Motor neuron (in vitro differentiated cells): Measurements from ENCODE around the gene NAPSA. TPM values are rescaled to one million over a fixed set of nuclear protein-coding genes. Genes with fewer than 3 reads are reported as not detected.
A peak's percentile ranks its signal among the peaks of the same experiment; 100 is the strongest.
"Not testable (repeated sequence)": the region's sequence is repeated elsewhere in the genome, so short reads cannot be mapped to it uniquely, and the experiment has no call there.

Experiments used
- ATAC-seq, 8 experiments: fragments of 200-7000 bp; cut with Tn5 transposase; replicated peaks in 6 of 8; 2 replicates each; pipeline ENCODE4 v1.8.0; 2021; ENCODE audit warnings: mild to moderate bottlenecking in 8 of 8, moderate library complexity in 8 of 8
- H3K27ac ChIP-seq, 2 donors: fragments of 250-450 bp; sonication (Bioruptor Pico); 2 replicates each; pipeline ENCODE4 v1.9.0; 2021; ENCODE audit warnings: antibody characterized with exemption in 2 of 2, mild to moderate bottlenecking in 2 of 2, moderate library complexity in 1 of 2
- H3K4me1 ChIP-seq, 2 donors: fragments of 250-450 bp; sonication (Bioruptor Pico); replicated peaks in 1 of 2; 2 replicates each; pipeline ENCODE4 v1.6.1; 2021; ENCODE audit warnings: antibody characterized with exemption in 2 of 2, mild to moderate bottlenecking in 2 of 2, moderate library complexity in 1 of 2
- H3K4me3 ChIP-seq, 5 donors: fragments of 250-450 bp; sonication (Bioruptor Pico); 2 replicates each; pipeline ENCODE4 v1.9.0; 2021; ENCODE audit warnings: antibody characterized with exemption in 5 of 5, mild to moderate bottlenecking in 5 of 5, moderate library complexity in 4 of 5
- WGBS, 10 experiments: fragments of 450-650 bp; shearing (Covaris generic); methylation state at CpG; one replicate each; pipeline ENCODE4 v1.0.0; 2022; 5-methylcytosine and 5-hydroxymethylcytosine counted together
- in situ Hi-C, 9 experiments: fragments of 400-800 bp; cut with MboI; loops; one replicate each; pipeline ENCODE4 v1.15.0; 2021; ENCODE audit warnings: low sequenced_read_pairs in 9 of 9, low pct_unique_long_range_greater_than_20kb in 2 of 9; ENCODE audit not compliant: unreplicated experiment in 9 of 9
- total RNA-seq, 8 experiments: library from RNA; unstranded; fragments of 300-600 nt; gene quantifications; 2 replicates each; pipeline versions ENCODE4 v1.2.3 to v1.2.4, GENCODE V29; 2022

The NAPSA gene
- total RNA-seq, 8 experiments from 2014 or later, result 0.18 to 1.9 (median 0.95) TPM

DNA sequence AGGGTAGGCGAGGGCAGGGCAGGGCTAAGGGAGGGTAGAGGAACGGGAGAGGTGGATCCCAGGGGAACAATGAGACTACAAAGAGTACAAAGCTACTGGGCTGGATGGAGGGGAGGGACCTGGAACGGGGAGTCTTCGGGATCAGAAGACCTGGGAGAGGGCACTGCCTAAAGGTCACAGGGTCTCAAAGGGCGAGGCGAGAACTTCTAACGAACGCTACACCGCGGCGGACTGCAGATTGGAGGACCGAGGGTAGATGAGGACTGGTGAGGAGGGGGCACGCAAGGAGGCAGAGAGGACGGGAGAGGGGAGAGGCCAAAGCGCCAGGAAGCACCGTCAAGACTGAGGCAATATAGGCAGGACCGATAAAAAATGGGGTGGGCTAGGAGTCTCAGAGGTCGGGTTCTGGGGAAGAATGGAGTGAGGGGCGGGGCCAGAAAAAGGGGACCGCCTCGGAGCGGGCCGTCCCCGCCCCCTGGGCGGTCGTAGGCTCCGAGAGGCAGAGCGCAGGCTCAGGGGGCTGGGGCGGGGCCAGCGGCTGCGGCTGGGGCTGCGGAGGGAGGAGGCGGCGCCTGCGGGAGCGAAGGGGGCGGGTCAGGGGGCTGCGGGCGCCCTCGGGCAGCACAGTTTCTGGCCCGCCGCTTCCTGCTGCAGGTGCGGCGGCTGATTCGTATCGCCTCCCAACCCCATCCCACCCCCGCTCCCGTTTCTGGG is 34.9 kb downstream of the NAPSA start:
- Histone ChIP-seq H3K4me3 (peak overlapping the region; percentile 29 to 47 (median 39)), H3K4me1 (peaks cover 0 to 3% of the 10 kb centered on the region in 2 donors), H3K27ac (peak overlapping the region; percentile 17 to 68)
- 0 to 60% (median 7%) methylated on average over 1 to 14 of the region's 48 CpGs; no CpG with 5 or more reads in 1 of the 10 experiments for WGBS, 10 experiments
- peak in 6 of 8 experiments; percentile 29 to 61 (median 43) for ATAC-seq
- in situ Hi-C loops, result no loop called here

DNA sequence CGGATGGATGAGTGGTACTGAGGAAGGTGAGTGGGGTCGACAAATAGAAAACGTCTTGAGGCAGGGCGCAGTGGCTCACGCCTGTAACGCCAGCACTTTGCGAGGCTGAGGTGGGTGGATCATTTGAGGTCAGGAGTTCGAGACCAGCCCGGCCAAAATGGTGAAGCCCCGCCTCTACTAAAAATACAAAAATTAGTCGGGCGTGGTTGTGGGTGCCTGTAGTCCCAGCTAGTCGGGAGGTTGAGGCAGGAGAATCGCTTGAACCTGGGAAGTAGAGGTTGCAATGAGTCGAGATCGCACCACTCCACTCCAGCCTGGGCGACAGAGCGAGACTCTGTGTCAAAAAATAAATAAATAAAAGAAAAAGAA is 35.5 kb downstream of the NAPSA start:
- Histone ChIP-seq H3K27ac (peak overlapping the region; percentile 17 to 68), H3K4me3 (peak overlapping the region; percentile 29 to 47 (median 39))
- H3K4me1 ChIP-seq, ATAC-seq, in situ Hi-C loops: not testable (repeated sequence)
- 4 to 65% (median 56%) methylated on average over 1 to 17 of the region's 18 CpGs; no CpG with 5 or more reads in 3 of the 10 experiments for WGBS, 10 experiments

DNA sequence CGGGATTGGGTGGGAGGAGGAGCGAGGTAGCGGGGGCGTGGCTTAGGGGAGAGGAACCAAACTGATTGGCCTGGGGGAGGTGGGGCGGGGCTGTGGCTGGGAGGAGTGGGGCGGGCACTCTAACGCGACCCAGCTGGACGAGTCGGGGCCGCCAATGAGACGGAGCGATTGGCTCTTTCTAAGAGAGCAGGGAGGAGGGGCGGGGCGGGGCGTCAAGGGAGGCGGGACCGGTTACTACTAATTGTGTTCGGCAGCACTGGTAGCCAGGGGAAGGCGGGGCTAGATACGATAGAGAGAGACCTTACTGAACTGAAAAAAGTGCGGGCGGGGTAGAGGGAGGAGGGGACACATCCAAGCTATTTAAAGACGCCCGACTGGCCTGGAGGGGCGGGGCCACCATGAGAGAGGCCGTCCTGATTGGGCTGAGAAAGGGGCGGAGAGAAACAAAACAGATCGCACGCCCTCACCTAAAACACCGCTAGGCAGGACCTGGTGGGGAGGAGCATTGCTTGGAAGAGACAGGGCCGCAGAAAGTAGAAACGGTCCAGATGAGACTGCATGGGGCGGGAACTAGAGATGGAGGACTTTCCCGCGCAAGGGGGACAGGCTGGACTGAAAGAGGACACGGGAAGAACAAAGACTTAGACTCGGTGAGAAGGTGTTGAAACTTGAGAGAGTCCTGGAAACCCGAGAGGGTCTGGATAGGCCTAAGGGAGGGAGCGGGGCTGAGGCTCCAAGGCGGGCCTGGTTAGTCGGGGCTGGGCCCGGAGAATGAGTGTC is 36.1 kb downstream of the NAPSA start, which contains the start of gene KCNC3:
Gene KCNC3 (minus strand): TSS at position 232 of the 780 bp plus-strand sequence. CDS start 295 bp downstream, outside the sequence.
- Histone ChIP-seq H3K27ac (peak within 1 kb of the TSS; percentile 68), H3K4me1 (peaks cover 5 to 8% of the 10 kb centered on the region in 2 donors), H3K4me3 (peak within 1 kb of the TSS; percentile 40 to 52 (median 42))
- WGBS, 10 experiments, result 0 to 60% (median 19%) methylated on average over 2 to 11 of the region's 43 CpGs; no CpG with 5 or more reads in 4 of the 10 experiments
- in situ Hi-C loops, result no loop called here
- peak; percentile 43 to 86 (median 74) for ATAC-seq

DNA sequence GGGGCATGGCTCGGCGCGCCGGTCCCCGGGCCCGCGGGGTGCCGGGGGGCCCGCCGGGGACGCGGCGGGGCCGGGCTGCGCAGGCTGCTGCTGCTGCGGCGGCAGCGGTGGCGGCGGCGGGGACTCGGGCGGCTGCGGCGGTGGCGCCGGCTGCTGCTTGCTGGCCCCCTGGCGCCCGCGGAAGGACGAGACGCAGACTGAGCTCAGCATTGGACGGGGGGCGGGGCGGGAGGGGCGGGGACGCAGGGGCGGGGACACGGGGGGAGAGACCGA is 36.6 kb downstream of the NAPSA start:
- H3K4me1 ChIP-seq, result peaks cover 5 to 6% of the 10 kb centered on the region in 2 donors
- no CpG with 5 or more reads among the region's 40 CpGs for WGBS, 10 experiments
- ATAC-seq, result peak in 5 of 8 experiments; percentile 30 to 47 (median 40)

DNA sequence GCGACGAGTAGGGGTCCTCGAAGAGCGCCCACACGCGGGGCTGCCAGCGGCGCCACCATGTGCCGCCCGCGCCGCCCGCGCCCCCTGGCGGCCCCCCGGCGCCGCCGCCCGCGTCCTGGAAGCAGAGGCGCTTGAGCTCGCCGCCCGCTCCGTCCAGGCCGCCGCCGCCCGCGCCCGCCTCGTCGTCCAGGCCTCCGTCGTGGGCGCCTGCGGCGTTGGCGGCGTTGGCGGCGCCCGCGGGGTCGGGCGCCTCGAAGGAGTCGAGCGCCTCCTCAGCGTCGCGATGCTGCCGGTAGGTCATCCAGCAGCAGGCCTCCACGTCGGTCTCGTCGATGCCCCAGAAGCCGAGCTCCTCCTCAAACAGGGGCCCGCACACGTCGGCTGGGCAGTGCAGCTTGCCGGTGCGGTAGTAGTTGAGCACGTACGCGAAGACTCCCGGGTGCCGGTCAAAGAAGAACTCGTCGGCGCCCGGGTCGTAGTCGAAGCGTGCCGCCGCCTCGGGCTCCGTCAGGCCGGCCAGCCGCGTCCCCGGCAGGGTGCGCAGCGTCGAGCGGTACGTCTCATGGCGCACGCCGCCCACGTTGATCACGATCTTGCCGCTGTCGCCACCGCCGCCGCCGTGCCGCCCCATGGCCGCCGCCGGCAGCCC is 37.1 kb downstream of the NAPSA start:
- WGBS, 10 experiments, result no CpG with 5 or more reads among the region's 104 CpGs
- in situ Hi-C loops, result no loop called here
- Histone ChIP-seq H3K27ac (peak overlapping the region; percentile 51 to 68), H3K4me1 (peaks cover 5 to 6% of the 10 kb centered on the region in 2 donors), H3K4me3 (peak overlapping the region; percentile 38 to 52 (median 41))
- no peak for ATAC-seq

More for the DNA sequence above, 36.6 kb downstream of the NAPSA start:
- in situ Hi-C loops, result no loop called here
- H3K4me3 ChIP-seq, result peak overlapping the region; percentile 38 to 52 (median 41)
- peak overlapping the region; percentile 51 to 68 for H3K27ac ChIP-seq

DNA sequence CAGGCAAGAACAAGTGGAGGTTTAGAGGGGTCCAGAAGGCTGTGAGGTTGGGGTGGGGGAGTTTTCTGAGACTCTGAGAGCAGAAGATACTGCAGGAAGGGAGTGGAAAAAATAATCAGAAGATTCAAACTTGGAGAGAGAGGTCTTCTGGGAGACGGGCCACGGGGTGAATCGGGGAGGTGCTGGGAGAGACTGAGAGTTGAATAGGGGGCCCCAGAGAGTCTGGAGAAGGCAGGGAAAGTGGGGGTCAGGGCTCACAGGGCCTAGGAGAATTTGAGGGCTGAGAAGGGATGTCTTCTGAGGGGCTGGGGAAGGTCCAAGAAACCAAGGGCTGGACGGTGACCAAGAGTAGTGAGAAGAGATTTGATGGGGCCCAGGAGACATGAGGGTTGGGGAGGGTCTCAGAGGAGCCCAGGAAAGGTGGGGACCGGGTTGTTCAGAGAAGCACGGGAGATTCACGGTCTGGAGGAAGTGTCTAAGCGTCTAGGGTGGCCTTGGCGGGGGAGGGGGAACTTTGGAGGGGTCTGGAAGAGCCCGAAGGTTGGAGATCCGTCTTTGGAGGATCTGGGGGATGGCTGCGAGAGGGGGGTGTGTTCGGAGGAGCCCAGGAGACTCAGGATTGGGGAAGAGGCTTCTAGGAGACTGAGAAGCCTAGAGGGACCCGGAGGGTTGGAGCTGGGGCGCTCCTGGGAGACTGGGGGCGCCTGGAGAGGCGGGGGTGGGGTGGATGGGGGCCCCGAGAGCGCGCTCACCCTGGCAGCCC is 37.8 kb downstream of the NAPSA start:
- WGBS, 10 experiments, result 4 to 85% (median 54%) methylated on average over 1 to 5 of the region's 20 CpGs; no CpG with 5 or more reads in 6 of the 10 experiments
- H3K27ac ChIP-seq, result no peak overlapping the region
- peaks cover 5 to 6% of the 10 kb centered on the region in 2 donors for H3K4me1 ChIP-seq
- in situ Hi-C loops, result no loop called here
- ATAC-seq, result no peak
- peak overlapping the region; percentile 38 to 52 (median 41) for H3K4me3 ChIP-seq

DNA sequence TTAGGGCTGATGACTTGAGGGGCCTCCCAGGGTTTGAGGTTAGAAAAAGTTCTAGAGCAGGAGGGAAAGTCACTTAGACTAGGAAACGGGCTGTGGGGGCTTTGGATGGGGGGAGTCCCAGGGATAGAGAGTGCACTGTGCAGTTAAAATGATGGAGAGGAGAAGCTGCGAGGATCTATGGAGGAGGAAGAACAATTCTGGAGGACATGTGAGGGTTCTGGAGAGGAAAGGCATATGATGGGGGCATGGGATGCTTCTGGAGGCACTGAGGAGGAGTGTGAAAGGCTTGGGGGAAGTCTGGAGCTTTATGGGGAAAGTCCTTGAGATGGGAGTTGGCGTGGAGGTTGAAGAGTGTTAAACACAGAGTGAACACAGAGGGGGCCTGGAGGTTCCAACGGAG is 38.4 kb downstream of the NAPSA start:
- 0 to 50% (median 35%) methylated on average over 1 to 3 of the region's 4 CpGs; no CpG with 5 or more reads in 5 of the 10 experiments for WGBS, 10 experiments
- Histone ChIP-seq H3K4me1 (peaks cover 5 to 6% of the 10 kb centered on the region in 2 donors), H3K4me3 (no peak overlapping the region), H3K27ac (no peak overlapping the region)
- in situ Hi-C loops, result no loop called here
- ATAC-seq, result no peak

DNA sequence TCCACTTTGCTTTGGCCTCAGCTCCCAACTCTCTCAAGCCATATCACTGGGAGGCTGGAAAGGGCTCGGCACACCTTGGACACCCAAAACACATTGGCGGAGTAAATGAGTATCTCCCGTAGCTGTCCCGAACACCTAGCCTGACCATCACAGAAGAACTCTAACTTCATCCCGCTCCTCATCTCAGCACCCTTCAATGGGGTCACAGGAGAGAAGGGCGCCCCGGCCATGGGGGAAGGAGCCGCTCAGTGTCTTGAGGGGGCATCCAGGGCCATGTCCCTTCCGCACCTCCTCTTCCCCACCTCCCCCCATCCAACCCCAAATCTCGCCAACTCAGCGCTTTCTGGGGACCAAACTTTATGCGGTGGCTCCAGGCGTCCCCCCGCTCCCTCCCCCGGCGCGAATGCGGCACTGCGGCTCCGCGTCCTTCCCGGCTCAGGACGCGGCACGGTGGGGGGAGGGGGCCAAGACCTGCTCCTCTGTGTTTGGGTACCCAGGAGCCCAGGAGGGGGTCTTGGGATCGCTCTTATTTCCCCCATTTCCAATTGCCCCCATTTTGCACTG is 39.3 kb downstream of the NAPSA start:
- Histone ChIP-seq H3K27ac (no peak overlapping the region), H3K4me3 (peak overlapping the region; percentile 14 to 29 (median 26)), H3K4me1 (peaks cover 5 to 6% of the 10 kb centered on the region in 2 donors)
- no peak for ATAC-seq
- in situ Hi-C loops, result no loop called here
- 80% methylated on average over 1 of the region's 26 CpGs; no CpG with 5 or more reads in 9 of the 10 experiments for WGBS, 10 experiments

DNA sequence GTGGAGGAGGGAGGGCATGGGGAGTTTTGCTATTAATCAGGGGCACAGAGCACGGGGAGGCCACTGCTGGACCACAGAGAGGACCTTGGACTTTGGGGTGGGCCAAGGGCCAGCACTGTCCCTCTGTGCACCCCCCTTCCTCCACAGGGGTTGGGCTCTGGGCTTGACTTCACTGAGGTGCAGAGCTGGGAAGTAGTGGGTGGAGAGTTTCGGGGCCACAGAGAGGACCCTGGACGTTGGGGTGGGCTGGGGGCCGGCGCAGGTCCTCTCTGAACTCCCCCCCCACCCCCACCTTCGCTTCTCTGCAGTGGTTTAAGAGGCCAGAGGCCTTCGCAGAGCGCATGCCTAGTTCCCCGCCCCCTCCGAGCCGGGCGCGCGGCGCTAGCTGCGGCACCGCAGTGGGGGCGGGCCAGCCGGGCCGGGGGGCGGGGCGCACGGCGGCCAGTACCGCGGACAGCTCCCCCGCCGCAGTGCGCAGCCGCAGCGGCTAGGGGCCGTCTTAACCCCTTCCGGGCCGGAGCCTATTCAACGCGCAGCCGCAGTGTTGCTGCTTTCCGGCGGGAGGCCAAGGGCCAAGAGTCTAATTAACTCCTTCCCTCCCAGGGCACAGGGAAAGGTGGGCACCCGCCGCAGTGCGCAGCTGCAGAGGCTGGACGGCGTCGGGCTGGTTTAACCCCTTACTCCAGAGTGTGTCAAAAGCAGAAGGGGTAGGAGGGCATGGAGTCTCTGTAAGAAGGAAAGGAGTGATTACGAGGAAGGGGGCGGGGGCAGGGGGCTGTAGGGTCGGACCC is 39.9 kb downstream of the NAPSA start:
- H3K27ac ChIP-seq, result peak overlapping the region in 1 of 2 donors; percentile 9
- WGBS, 10 experiments, result 29% methylated on average over 1 of the region's 48 CpGs; no CpG with 5 or more reads in 9 of the 10 experiments
- in situ Hi-C loops, result no loop called here
- ATAC-seq, result peak in 7 of 8 experiments; percentile 34 to 77 (median 47)
- peaks cover 5 to 6% of the 10 kb centered on the region in 2 donors for H3K4me1 ChIP-seq
- peak overlapping the region; percentile 21 to 29 (median 26) for H3K4me3 ChIP-seq

DNA sequence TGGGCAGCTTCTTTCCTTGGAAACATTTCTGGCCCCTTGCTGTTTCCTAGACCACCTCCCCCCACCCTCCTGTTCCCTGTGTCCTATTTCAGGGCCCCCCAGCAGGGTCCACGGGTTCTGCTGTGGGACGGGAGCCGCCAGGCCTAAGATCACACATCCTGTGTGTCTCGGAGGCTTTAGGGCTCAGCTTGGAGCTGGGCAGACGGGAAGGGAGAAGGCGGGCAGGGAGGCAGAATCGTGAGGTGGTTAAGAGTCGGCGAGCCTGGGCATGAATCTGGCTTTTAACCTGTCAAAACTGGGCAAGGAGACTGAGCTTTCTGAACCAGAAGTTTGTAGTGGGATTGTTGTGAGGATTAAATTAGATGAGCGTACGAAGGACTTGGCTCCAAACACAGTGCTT is 41.1 kb downstream of the NAPSA start:
- H3K27ac ChIP-seq, result no peak overlapping the region
- in situ Hi-C loops, result no loop called here
- H3K4me1 ChIP-seq, result peaks cover 5 to 6% of the 10 kb centered on the region in 2 donors
- no peak for ATAC-seq
- 60 to 91% (median 73%) methylated on average over 1 to 9 of the region's 11 CpGs; no CpG with 5 or more reads in 6 of the 10 experiments for WGBS, 10 experiments
- H3K4me3 ChIP-seq, result no peak overlapping the region

DNA sequence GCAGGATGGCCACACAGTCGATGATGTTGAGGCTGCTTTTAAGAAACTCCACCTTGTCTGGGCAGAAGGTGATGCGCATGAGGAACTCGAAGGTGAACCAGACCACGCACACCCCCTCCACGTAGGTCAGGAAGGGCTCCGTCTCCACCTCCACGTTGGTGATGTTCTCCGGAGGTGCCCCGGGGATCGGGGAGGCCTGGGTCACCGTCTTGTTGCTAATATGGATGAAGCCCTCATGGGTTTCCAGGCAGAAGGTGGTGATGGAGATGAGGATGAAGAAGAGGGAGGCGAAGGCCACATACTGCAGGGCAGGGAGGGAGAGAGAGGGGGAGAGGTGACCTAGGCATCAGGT is 41.7 kb downstream of the NAPSA start:
- in situ Hi-C loops, result no loop called here
- Histone ChIP-seq H3K27ac (no peak overlapping the region), H3K4me1 (peaks cover 5 to 6% of the 10 kb centered on the region in 2 donors), H3K4me3 (no peak overlapping the region)
- no peak for ATAC-seq
- WGBS, 10 experiments, result 34 to 90% methylated on average over 2 to 6 of the region's 12 CpGs; no CpG with 5 or more reads in 8 of the 10 experiments
